Fibroblast of lung (primary cell): ENCODE results near the gene SPNS3. TPM values are rescaled to one million over a fixed set of nuclear protein-coding genes. Genes with fewer than 3 reads are reported as not detected.

ENCODE experiments used
- DNase-seq, 2 donors: peaks; one replicate each; pipeline versions ENCODE4 v3.0.0 to v3.0.0-alpha.2; 2010; ENCODE audit warnings: low read depth in 2 of 2
- H2AFZ ChIP-seq: 2 replicates; pipeline ENCODE4 v1.5.1; 2012; ENCODE audit warnings: low read length, control low read depth, inconsistent platforms
- H3K27ac ChIP-seq: 2 replicates; pipeline ENCODE4 v1.5.1; 2011; ENCODE audit warnings: low read length, control low read depth; ENCODE audit not compliant: insufficient read depth
- H3K27me3 ChIP-seq: 2 replicates; pipeline ENCODE4 v1.5.1; 2011; ENCODE audit warnings: mild to moderate bottlenecking, low read length; ENCODE audit not compliant: control insufficient read depth, insufficient read depth
- H3K36me3 ChIP-seq: 2 replicates; pipeline ENCODE4 v1.5.1; 2011; ENCODE audit warnings: low read length; ENCODE audit not compliant: control insufficient read depth, insufficient read depth
- H3K4me1 ChIP-seq: 2 replicates; pipeline ENCODE4 v1.5.1; 2011; ENCODE audit warnings: low read length; ENCODE audit not compliant: control insufficient read depth, insufficient read depth; ENCODE audit errors: extremely low read depth
- H3K4me2 ChIP-seq: 2 replicates; pipeline ENCODE4 v1.5.1; 2011; ENCODE audit warnings: low read length, control low read depth; ENCODE audit not compliant: insufficient read depth; ENCODE audit errors: extremely low read depth
- H3K4me3 ChIP-seq, 4 experiments: fragments of 200-600 bp in 1 of 4; sonication (generic) in 1 of 4; replicated peaks in 1 of 4; 2 replicates each; pipeline ENCODE4 v1.5.1; 2011 to 2016; ENCODE audit warnings: low read length in 4 of 4, low read depth in 3 of 4, mild to moderate bottlenecking in 3 of 4, control low read depth in 2 of 4, inconsistent platforms in 1 of 4, mixed read lengths in 1 of 4; ENCODE audit not compliant: insufficient read depth in 1 of 4; ENCODE audit errors: control extremely low read depth in 1 of 4
- H3K79me2 ChIP-seq: 2 replicates; pipeline ENCODE4 v1.5.1; 2012; ENCODE audit warnings: mild to moderate bottlenecking, low read length, inconsistent platforms; ENCODE audit not compliant: control insufficient read depth, insufficient read depth
- H3K9ac ChIP-seq: 2 replicates; pipeline ENCODE4 v1.5.1; 2011; ENCODE audit warnings: mild to moderate bottlenecking, low read length, control low read depth; ENCODE audit not compliant: insufficient read depth
- H3K9me3 ChIP-seq: 2 replicates; pipeline ENCODE4 v1.5.1; 2012; ENCODE audit warnings: low read depth, low read length; ENCODE audit not compliant: control insufficient read depth, insufficient read depth
- H4K20me1 ChIP-seq: 2 replicates; pipeline ENCODE4 v1.5.1; 2011; ENCODE audit warnings: low read length; ENCODE audit not compliant: control insufficient read depth, insufficient read depth; ENCODE audit errors: extremely low read depth
- EZH2 ChIP-seq: IDR thresholded peaks from 2 replicates; pipeline ENCODE4 v1.5.1; 2012; ENCODE audit warnings: low read length, control low read depth, mild to moderate bottlenecking; ENCODE audit errors: missing control alignments
- polyA plus RNA-seq, 2 donors: library from polyadenylated mRNA; depleted of rRNA in 1 of 2; stranded (reverse) in 1 of 2; unstranded in 1 of 2; fragments of >200 nt; gene quantifications; 2 replicates each; pipeline ENCODE4 v1.2.1, GENCODE V29; 2011 to 2012; ENCODE audit warnings: missing spikeins in 1 of 2
- total RNA-seq: library from RNA; depleted of rRNA; stranded (reverse); fragments of >200 nt; gene quantifications from 2 replicates; pipeline ENCODE4 v1.2.1, GENCODE V29; 2014
- TF ChIP-seq, protein P1 (sequence below), 2 donors: IDR thresholded peaks in 1 of 2; conservative IDR thresholded peaks in 1 of 2; 1 replicate in 1 of 2; 2 replicates in 1 of 2; pipeline ENCODE4 v1.5.1; 2011 to 2012; ENCODE audit warnings: low read length in 2 of 2, control low read depth in 1 of 2, inconsistent platforms in 1 of 2, low read depth in 1 of 2, mild to moderate bottlenecking in 1 of 2

Gene SPNS3
- total and polyA plus RNA-seq, 2 donors (not counting 1 experiment from before 2014, with no cell fraction given): not detected

DNA sequence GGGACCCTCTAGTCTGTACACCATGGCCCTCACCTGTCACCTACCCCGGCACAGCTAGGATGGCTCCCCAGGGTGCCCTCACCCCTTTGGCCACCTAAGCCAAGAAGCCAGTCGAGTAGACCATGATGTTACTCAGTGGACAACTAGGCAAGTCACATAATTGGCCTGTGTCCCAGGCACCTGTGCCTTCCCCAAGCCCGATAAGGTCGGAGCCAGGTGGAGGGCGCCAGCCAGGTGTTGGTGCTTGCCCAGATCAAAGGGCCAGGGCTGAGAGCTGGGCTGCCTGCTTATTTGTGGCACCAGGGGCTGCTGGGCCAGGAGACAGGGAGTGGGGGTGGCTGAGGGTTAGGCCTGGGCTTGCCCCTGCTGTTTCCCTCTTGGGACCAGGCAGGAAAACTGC lies 81.8 kb downstream of the SPNS3 start:
- no peak for TF ChIP-seq EZH2
- TF ChIP-seq, protein P1, sequence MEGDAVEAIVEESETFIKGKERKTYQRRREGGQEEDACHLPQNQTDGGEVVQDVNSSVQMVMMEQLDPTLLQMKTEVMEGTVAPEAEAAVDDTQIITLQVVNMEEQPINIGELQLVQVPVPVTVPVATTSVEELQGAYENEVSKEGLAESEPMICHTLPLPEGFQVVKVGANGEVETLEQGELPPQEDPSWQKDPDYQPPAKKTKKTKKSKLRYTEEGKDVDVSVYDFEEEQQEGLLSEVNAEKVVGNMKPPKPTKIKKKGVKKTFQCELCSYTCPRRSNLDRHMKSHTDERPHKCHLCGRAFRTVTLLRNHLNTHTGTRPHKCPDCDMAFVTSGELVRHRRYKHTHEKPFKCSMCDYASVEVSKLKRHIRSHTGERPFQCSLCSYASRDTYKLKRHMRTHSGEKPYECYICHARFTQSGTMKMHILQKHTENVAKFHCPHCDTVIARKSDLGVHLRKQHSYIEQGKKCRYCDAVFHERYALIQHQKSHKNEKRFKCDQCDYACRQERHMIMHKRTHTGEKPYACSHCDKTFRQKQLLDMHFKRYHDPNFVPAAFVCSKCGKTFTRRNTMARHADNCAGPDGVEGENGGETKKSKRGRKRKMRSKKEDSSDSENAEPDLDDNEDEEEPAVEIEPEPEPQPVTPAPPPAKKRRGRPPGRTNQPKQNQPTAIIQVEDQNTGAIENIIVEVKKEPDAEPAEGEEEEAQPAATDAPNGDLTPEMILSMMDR (conservative IDR thresholded peaks at IDR 0.05 in 1 of 2, IDR thresholded peaks at IDR 0.05 in 1 of 2; ENCODE audit: low read depth in 1 of 2, low read length in 2 of 2): no peak
- no peaks in the 10 kb centered on the region for H4K20me1 ChIP-seq
- no peaks in the 10 kb centered on the region for H3K36me3 ChIP-seq
- H3K79me2 ChIP-seq: no peaks in the 10 kb centered on the region
- no peak overlapping the region for H3K27ac ChIP-seq
- no peak overlapping the region for H3K4me3 ChIP-seq
- no peak overlapping the region for H3K9ac ChIP-seq
- H3K27me3 ChIP-seq: no peaks in the 10 kb centered on the region
- H2AFZ ChIP-seq: no peak overlapping the region
- no peak for DNase-seq
- H3K9me3 ChIP-seq: no peaks in the 10 kb centered on the region
- H3K4me1 ChIP-seq: no peaks in the 10 kb centered on the region
- no peak overlapping the region for H3K4me2 ChIP-seq

DNA sequence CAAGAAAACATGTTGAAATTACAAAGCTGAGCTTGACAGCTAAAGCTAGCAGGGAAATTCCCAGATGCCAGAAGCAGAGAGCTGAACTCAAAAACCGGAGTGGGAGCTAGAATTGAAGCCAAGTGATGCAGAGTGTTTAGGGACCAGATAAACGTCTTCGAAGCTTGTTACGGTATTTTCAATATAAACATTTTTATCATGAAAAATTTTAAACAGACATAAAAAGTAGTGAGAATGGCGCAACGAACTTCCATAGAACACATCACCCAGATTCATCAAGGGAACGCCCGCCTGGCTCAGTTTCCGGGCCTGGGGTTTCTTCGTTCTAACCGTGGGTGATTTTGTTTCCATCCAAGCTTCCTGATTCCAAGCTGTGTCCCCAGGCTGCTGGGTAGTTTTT lies 83.0 kb downstream of the SPNS3 start:
- Histone ChIP-seq H4K20me1 (no peaks in the 10 kb centered on the region), H3K79me2 (no peaks in the 10 kb centered on the region), H3K9me3 (no peaks in the 10 kb centered on the region), H3K27ac (no peak overlapping the region), H3K4me2 (peak overlapping the region; percentile 5), H3K27me3 (no peaks in the 10 kb centered on the region), H3K4me3 (no peak overlapping the region), H2AFZ (no peak overlapping the region), H3K36me3 (no peaks in the 10 kb centered on the region), H3K4me1 (no peaks in the 10 kb centered on the region), H3K9ac (no peak overlapping the region)
- TF ChIP-seq EZH2: no peak
- TF ChIP-seq, protein P1 (conservative IDR thresholded peaks at IDR 0.05 in 1 of 2, IDR thresholded peaks at IDR 0.05 in 1 of 2; ENCODE audit: low read depth in 1 of 2, low read length in 2 of 2): no peak
- peak in 1 of 2 donors; percentile 72 for DNase-seq

DNA sequence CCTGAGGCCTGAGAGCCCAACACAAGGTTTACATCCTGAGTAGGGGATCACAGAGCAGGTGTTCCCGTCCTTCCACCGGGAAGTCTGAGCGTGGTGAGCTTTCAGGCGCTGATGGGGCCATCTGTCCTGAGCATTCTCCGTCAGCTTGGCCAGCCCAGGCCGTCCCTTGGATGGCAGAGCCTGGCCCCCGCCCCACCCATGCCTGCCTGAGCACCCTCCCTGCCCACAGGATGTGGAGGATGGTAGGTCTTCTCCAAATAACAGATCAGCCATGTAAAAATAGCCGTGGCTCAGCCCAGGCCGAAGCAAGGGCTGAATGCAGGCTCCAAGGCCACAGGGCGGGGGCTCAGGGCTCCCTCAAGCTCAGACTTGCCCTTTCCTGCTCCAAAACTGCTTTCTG lies 85.2 kb downstream of the SPNS3 start:
- H3K9me3 ChIP-seq: no peaks in the 10 kb centered on the region
- TF ChIP-seq, protein P1 (conservative IDR thresholded peaks at IDR 0.05 in 1 of 2, IDR thresholded peaks at IDR 0.05 in 1 of 2; ENCODE audit: low read depth in 1 of 2, low read length in 2 of 2): no peak
- TF ChIP-seq EZH2: no peak
- H3K27me3 ChIP-seq: no peaks in the 10 kb centered on the region
- no peaks in the 10 kb centered on the region for H3K79me2 ChIP-seq
- no peak overlapping the region for H3K4me2 ChIP-seq
- H3K36me3 ChIP-seq: no peaks in the 10 kb centered on the region
- no peaks in the 10 kb centered on the region for H3K4me1 ChIP-seq
- H3K27ac ChIP-seq: no peak overlapping the region
- H3K4me3 ChIP-seq: no peak overlapping the region
- no peak overlapping the region for H3K9ac ChIP-seq
- no peak overlapping the region for H2AFZ ChIP-seq
- DNase-seq: no peak
- no peaks in the 10 kb centered on the region for H4K20me1 ChIP-seq
